Fibroblast of the aortic adventitia (primary cell): ENCODE results near the gene MAFF. TPM values are rescaled to one million over a fixed set of nuclear protein-coding genes. Genes with fewer than 3 reads are reported as not detected.

Source experiments
- DNase-seq: peaks from one replicate; pipeline ENCODE4 v3.0.0-alpha.2; 2010; ENCODE audit warnings: low read depth
- H3K4me3 ChIP-seq: 2 replicates; pipeline ENCODE4 v1.5.1; 2011; ENCODE audit warnings: low read depth, mild to moderate bottlenecking, control low read depth, low read length, moderate library complexity
- total RNA-seq: library from RNA; depleted of rRNA; stranded (reverse); fragments of >200 nt; gene quantifications from 2 replicates; pipeline ENCODE4 v1.2.3, GENCODE V29; 2012; ENCODE audit warnings: low replicate concordance
- TF ChIP-seq, protein P1 (sequence below): IDR thresholded peaks from 2 replicates; pipeline ENCODE4 v1.5.1; 2011; ENCODE audit warnings: mild to moderate bottlenecking, low read length, control low read depth, inconsistent platforms; ENCODE audit not compliant: insufficient read depth

MAFF gene
- total RNA-seq, 1 donor: 33.7 TPM

DNA sequence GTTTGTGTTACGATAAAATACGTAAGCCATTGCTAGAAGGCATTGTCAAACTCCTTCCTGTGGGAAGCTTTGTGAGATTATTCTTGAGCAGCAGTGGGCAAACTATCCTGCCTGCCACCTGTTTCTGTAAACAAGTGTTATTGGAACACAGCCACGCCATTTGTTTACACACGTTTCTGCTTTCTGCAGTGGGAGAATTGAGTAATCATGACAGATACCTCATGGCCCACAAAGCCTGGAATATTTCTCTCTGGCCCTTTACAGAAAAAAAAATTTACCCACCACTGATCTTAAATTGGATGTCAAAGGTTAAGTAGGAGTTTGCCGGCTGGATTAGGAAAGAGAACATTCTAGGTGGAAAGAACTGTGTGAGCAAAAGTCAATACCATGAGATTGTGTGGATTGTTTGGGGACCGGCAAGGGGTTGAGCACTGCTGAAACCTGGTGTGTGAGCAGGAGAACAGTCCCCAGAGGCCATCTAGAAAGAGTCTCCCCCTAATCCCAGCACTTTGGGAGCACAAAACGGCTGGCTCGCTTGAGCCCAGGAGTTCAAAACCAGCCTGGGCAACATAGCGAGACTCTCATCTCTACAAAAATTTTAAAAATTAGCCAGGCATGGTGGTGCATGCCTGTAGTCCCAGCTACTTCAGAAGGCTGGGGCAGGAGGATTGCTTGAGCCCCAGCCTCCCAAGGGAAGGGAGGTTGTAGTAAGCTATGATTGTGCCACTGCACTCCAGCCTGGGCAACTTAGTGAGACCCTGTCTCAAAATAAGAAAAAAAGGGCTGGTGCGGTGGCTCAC lies 14.2 kb upstream of the MAFF start:
- no peak overlapping the region for H3K4me3 ChIP-seq
- DNase-seq: no peak
- TF ChIP-seq, protein P1, sequence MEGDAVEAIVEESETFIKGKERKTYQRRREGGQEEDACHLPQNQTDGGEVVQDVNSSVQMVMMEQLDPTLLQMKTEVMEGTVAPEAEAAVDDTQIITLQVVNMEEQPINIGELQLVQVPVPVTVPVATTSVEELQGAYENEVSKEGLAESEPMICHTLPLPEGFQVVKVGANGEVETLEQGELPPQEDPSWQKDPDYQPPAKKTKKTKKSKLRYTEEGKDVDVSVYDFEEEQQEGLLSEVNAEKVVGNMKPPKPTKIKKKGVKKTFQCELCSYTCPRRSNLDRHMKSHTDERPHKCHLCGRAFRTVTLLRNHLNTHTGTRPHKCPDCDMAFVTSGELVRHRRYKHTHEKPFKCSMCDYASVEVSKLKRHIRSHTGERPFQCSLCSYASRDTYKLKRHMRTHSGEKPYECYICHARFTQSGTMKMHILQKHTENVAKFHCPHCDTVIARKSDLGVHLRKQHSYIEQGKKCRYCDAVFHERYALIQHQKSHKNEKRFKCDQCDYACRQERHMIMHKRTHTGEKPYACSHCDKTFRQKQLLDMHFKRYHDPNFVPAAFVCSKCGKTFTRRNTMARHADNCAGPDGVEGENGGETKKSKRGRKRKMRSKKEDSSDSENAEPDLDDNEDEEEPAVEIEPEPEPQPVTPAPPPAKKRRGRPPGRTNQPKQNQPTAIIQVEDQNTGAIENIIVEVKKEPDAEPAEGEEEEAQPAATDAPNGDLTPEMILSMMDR: no peak

DNA sequence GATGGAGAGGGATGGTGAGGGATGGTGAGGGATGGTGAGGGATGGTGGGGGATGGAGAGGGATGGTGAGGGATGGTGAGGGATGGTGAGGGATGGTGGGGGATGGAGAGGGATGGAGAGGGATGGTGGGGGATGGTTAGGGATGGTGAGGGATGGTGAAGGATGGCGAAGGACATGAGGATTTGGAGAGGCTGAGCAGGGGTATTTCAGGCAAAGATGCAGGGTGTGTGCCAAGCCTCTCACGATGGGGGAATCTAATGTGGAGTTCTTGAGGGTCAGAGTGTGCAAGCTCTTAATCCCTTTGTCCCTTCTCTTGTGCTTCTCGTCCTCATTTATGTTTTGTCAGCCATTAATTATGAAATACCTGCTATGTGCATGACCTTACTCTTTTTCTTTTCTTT lies 12.7 kb upstream of the MAFF start:
- no peak for DNase-seq
- TF ChIP-seq, protein P1: no peak
- no peak overlapping the region for H3K4me3 ChIP-seq

DNA sequence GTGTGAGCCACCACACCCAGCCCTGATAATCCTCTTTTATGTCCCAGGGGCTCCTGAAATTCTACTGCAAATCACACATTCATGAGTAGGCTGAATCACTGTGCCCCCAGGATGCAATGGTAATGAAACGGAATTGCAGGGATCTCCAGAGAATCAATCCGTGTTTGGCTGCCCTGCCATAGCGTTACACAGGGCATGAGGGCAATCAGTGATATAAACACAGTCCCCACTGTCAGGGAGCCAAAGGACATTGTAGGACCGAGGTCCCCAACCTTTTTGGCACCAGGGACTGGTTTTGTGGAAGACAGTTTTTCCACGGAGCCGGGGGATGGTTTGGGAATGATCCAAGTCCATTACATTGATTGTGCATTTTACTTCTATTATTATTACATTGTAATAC lies 11.2 kb upstream of the MAFF start:
- DNase-seq: no peak
- TF ChIP-seq, protein P1: no peak

DNA sequence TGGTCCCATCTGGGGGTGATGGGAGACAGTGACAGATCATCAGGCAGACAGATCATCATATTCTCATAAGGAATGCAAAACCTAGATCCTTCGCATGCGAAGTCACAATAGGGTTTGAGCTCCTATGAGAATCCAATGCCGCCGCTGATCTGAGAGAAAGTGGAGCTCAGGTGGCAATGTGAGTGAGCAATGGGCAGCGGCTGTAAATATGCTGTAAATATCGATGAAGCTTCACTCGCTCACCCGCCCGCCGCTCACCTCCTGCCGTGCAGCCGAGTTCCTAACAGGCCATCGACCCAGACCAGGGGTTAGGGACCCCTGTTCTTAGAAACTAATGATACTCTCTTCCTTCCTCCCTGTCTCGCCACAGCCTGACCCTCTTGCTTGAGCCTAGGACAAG lies 10.7 kb upstream of the MAFF start:
- no peak overlapping the region for H3K4me3 ChIP-seq
- TF ChIP-seq, protein P1: no peak
- DNase-seq: no peak

More for the DNA sequence above, 11.2 kb upstream of the MAFF start:
- H3K4me3 ChIP-seq: no peak overlapping the region

DNA sequence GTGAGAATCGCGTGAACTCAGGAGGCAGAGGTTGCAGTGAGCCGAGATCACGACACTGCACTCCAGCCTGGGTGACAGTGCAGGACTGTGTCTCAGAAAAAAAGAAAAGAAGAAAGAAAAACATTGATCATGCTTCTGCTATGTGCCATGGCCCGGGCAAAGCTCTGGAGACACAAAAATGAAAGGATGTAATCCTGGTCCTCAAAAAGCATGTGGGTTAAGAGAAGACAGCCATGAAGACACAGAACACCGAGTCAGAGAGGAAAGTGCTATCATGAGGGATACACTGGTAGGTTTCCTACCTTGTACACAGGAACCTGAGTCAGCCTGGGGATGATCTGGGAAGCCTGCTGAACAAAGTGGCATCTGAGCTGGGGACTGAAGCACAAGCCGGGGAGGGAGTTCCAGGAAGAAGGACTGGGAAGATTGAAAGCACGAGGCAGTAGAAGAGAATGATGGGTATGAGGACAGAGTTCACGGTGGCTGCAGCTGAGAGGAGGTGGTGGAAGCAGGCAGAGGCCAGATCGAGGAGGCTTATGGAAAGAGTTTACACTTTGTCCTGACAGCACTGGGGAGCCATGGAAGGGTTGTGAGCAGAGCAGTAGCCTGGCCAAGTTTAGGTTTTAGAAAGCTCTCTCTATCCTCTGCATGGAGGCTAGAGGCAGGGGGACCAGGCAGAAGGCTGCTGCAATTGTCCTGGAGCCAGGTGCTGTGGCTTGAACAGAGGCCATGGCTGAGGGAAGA lies 9.9 kb upstream of the MAFF start:
- no peak overlapping the region for H3K4me3 ChIP-seq
- no peak for DNase-seq
- TF ChIP-seq, protein P1: no peak

DNA sequence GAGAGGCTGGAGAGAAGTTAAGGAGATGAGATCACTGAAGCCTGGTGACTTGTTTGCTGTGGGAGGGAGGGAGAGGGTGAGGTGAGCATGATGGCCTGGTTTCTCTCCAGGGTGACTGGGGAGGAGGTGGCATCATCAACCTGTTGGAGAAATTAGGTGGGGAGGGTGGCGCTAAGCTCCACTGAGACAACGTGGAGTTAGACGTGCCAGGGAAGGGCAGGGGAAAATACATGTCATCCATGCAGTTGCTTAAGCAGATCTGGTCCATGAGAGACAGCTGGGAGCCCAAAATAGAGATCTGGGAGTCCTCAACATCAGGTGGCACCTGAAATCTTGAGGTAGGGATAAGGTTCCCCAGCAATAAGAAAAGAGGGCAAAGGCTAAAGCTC lies 9.3 kb upstream of the MAFF start:
- H3K4me3 ChIP-seq: no peak overlapping the region
- no peak for DNase-seq

More for the DNA sequence above, 9.3 kb upstream of the MAFF start:
- TF ChIP-seq, protein P1: no peak
